K562 (cell line): ENCODE data around the gene SLC11A1. TPM values are rescaled to one million over a fixed set of nuclear protein-coding genes. Genes with fewer than 3 reads are reported as not detected.

ENCODE experiments used
- ATAC-seq: fragments of 200-7000 bp; cut with Tn5 transposase; 3 replicates; pipeline ENCODE4 v1.9.1; 2020; ENCODE audit warnings: moderate library complexity
- BruUV-seq: library from RNA; stranded (reverse); fragments of 400-500 nt; replicated peaks from 2 replicates; lab custom pipeline; 2021; lab: Mats Ljungman, UMichigan
- CTCF ChIA-PET: fragments of 300-600 bp; formaldehyde crosslinking; extraction: SDS; loops from one replicate; lab custom pipeline; 2021; ENCODE audit warnings: low intra/inter-chr PET ratio; lab: Yijun Ruan, JAX
- POLR2A ChIA-PET: fragments of 300-600, 350-650 bp; sonication (Branson Sonifier 250); formaldehyde crosslinking; extraction: SDS; loops from one replicate; lab custom pipeline; 2021; ENCODE audit warnings: antibody characterized with exemption, inconsistent platforms; lab: Yijun Ruan, JAX
- DNase-seq, 4 experiments: peaks; one replicate each; pipeline versions ENCODE4 v3.0.0 to v3.0.0-alpha.2; 2011 to 2018; ENCODE audit warnings: low spot score in 3 of 4, mixed read lengths in 3 of 4; ENCODE audit errors: extremely low read depth in 1 of 4
- FAIRE-seq: peaks from 2 replicates; lab custom pipeline; 2011; peaks lifted over from hg19 to GRCh38; lab: Jason Lieb, UNC
- H2AFZ ChIP-seq: 2 replicates; pipeline ENCODE4 v1.6.0; 2011; ENCODE audit warnings: low read depth, low read length, control low read depth, inconsistent platforms
- H3K27ac ChIP-seq: fragments of 200-600 bp; 3 replicates; pipeline ENCODE4 v1.8.0; 2011; ENCODE audit warnings: low read depth, mild to moderate bottlenecking, control low read depth, inconsistent platforms, low read length, moderate library complexity, mixed read lengths; ENCODE audit errors: extremely low read depth
- H3K27me3 ChIP-seq, 2 experiments: fragments of 300-600 bp in 1 of 2; 2 replicates in 1 of 2; 3 replicates in 1 of 2; pipeline versions ENCODE4 v1.6.0 to v1.8.0; 2011; ENCODE audit warnings: inconsistent platforms in 2 of 2, low read length in 2 of 2, mild to moderate bottlenecking in 1 of 2, mixed read lengths in 1 of 2, moderate library complexity in 1 of 2; ENCODE audit not compliant: control insufficient read depth in 2 of 2, insufficient read depth in 2 of 2
- H3K36me3 ChIP-seq: fragments of 300-600 bp; 3 replicates; pipeline ENCODE4 v1.8.0; 2011; ENCODE audit warnings: mild to moderate bottlenecking, low read length, inconsistent platforms; ENCODE audit not compliant: control insufficient read depth, insufficient read depth
- H3K4me1 ChIP-seq, 2 experiments: fragments of 200-600 bp in 1 of 2; replicated peaks in 1 of 2; 2 replicates in 1 of 2; 3 replicates in 1 of 2; pipeline versions ENCODE4 v1.5.1 to v1.8.0; 2011; ENCODE audit warnings: inconsistent platforms in 2 of 2, low read length in 2 of 2, mild to moderate bottlenecking in 1 of 2, mixed read lengths in 1 of 2, moderate library complexity in 1 of 2; ENCODE audit not compliant: control insufficient read depth in 2 of 2, insufficient read depth in 2 of 2
- H3K4me2 ChIP-seq: 2 replicates; pipeline ENCODE4 v1.6.1; 2011; ENCODE audit warnings: low read length, control low read depth, inconsistent platforms, mixed read lengths; ENCODE audit not compliant: insufficient read depth
- H3K4me3 ChIP-seq: fragments of 200-600 bp; sonication (generic), shearing (Covaris generic); 2 replicates; pipeline ENCODE4 v1.5.1; 2016; ENCODE audit warnings: control low read depth, inconsistent platforms
- H3K79me2 ChIP-seq: fragments of 200-600 bp; 3 replicates; pipeline ENCODE4 v1.8.0; 2011; ENCODE audit warnings: low read length, inconsistent platforms; ENCODE audit not compliant: control insufficient read depth, insufficient read depth
- H3K9ac ChIP-seq, 2 experiments: 2 replicates each; pipeline versions ENCODE4 v1.6.0 to v1.6.1; 2011; ENCODE audit warnings: low read depth in 2 of 2, low read length in 2 of 2, control low read depth in 1 of 2, inconsistent platforms in 1 of 2, mild to moderate bottlenecking in 1 of 2, mixed read lengths in 1 of 2; ENCODE audit not compliant: insufficient read depth in 1 of 2
- H3K9me1 ChIP-seq: one replicate; pipeline ENCODE4 v1.6.0; 2011; ENCODE audit warnings: inconsistent platforms, mild to moderate bottlenecking, low read length, moderate library complexity; ENCODE audit not compliant: control insufficient read depth, insufficient read depth
- H3K9me3 ChIP-seq: replicated peaks from 2 replicates; pipeline ENCODE4 v1.5.1; 2011; ENCODE audit warnings: low read depth, low read length, inconsistent platforms; ENCODE audit not compliant: control insufficient read depth, insufficient read depth
- H4K20me1 ChIP-seq: replicated peaks from 2 replicates; pipeline ENCODE4 v1.6.1; 2011; ENCODE audit warnings: low read length, inconsistent platforms, mixed read lengths; ENCODE audit not compliant: control insufficient read depth, insufficient read depth
- FOXM1 ChIP-seq, 2 experiments: fragments of 450-650 bp in 1 of 2; sonication (generic) in 1 of 2; formaldehyde crosslinking in 1 of 2; IDR thresholded peaks; 2 replicates each; pipeline versions ENCODE4 v1.6.1 to v1.9.0; 2017 to 2022; ENCODE audit warnings: low read depth in 2 of 2, mild to moderate bottlenecking in 2 of 2, missing genetic modification reagents in 1 of 2, moderate library complexity in 1 of 2
- FUS ChIP-seq: fragments of 200-400 bp; formaldehyde crosslinking; optimal IDR thresholded peaks from 2 replicates; pipeline ENCODE3; 2017; ENCODE audit warnings: low read depth, low read length
- HMBOX1 ChIP-seq: sonication (generic); IDR thresholded peaks from 2 replicates; pipeline ENCODE4 v1.6.1; 2016
- NONO ChIP-seq, 2 experiments: fragments of 200-400 bp in 1 of 2; fragments of 450-650 bp in 1 of 2; formaldehyde crosslinking in 1 of 2; IDR thresholded peaks; 2 replicates each; pipeline ENCODE4 v1.6.1; 2017; ENCODE audit warnings: low read depth in 2 of 2, mild to moderate bottlenecking in 2 of 2, moderate library complexity in 2 of 2, low read length in 1 of 2
- POLR2G ChIP-seq: fragments of 200-400 bp; formaldehyde crosslinking; IDR thresholded peaks from 2 replicates; pipeline ENCODE4 v1.6.1; 2017; ENCODE audit warnings: low read depth, mild to moderate bottlenecking, antibody characterized with exemption, low read length, moderate library complexity
- ZBTB17 ChIP-seq: fragments of 450-650 bp; formaldehyde crosslinking; IDR thresholded peaks from 2 replicates; pipeline ENCODE4 v1.4.0; 2020; ENCODE audit warnings: mild to moderate bottlenecking
- ZKSCAN8 ChIP-seq: fragments of 200-800 bp; sonication (Bioruptor generic); IDR thresholded peaks from 2 replicates; pipeline ENCODE4 v1.6.1; 2016; ENCODE audit warnings: missing genetic modification characterization, missing compliant biosample characterization
- ZNF592 ChIP-seq: fragments of 450-650 bp; IDR thresholded peaks from 2 replicates; pipeline ENCODE4 v1.6.1; 2017; ENCODE audit warnings: antibody characterized with exemption, mild to moderate bottlenecking
- WGBS: fragments of 100-300 bp; shearing (Covaris generic); methylation state at CpG from one replicate; pipeline ENCODE4 v1.1.6; 2016; ENCODE audit warnings: low coverage, mixed read lengths; ENCODE audit not compliant: insufficient coverage; ENCODE audit errors: missing lambda C conversion rate; 5-methylcytosine and 5-hydroxymethylcytosine counted together
- in situ Hi-C: fragments of 300-500 bp; cut with MboI; formaldehyde crosslinking; loops from 4 replicates; pipeline ENCODE4 v1.15.0; 2018; ENCODE audit warnings: inconsistent platforms, mixed read lengths
- intact Hi-C: fragments of 100-400 bp; cut with micrococcal nuclease; formaldehyde crosslinking; loops from 2 replicates; pipeline ENCODE4 v1.14.2; 2022
- polyA plus RNA-seq, 8 experiments: library from polyadenylated mRNA; depleted of rRNA in 4 of 8; stranded (reverse) in 5 of 8; unstranded in 3 of 8; fragments of >200 nt; fragmentation: Nextera tagmentation in 2 of 8; fragmentation: Illumina TruSeq in 1 of 8; extraction: Ambion mirVana in 2 of 8; extraction: Trizol in 1 of 8; gene quantifications; 2 replicates each; pipeline versions ENCODE4 v1.2.1 to v1.2.3, GENCODE V29; 2011 to 2014; ENCODE audit warnings: inconsistent platforms in 1 of 8, missing spikeins in 1 of 8
- total RNA-seq, 7 experiments: library from RNA; depleted of rRNA in 6 of 7; stranded (reverse); fragments of >200 nt in 6 of 7; fragmentation: Illumina TruSeq in 2 of 7; extraction: Trizol in 2 of 7; gene quantifications; 2 replicates each; pipeline versions ENCODE4 v1.2.1 to v1.2.3, GENCODE V29; 2011 to 2021; ENCODE audit warnings: low replicate concordance in 1 of 7
- TF ChIP-seq, protein P1 (sequence below): sonication (generic); formaldehyde crosslinking; IDR thresholded peaks from 2 replicates; pipeline ENCODE4 v1.8.0; 2022; ENCODE audit warnings: missing genetic modification reagents, mild to moderate bottlenecking, moderate library complexity, borderline replicate concordance

SLC11A1 gene
- total and polyA plus RNA-seq, 9 of the 15 experiments (the other 6 are each of a cell fraction or from before 2014, with no cell fraction given), result 0.35 to 1.6 (median 0.65) TPM

- ChIA-PET POLR2A (interaction anchor here (0.6 to 1.4 kb wide), 8 partner anchors 8 to 126 kb away, joined by 3 to 8 read pairs (median 4); partner anchors contain the start of genes AAMP and PNKD), CTCF (interaction anchor here (1.9 to 2.0 kb wide), 2 partner anchors 96 to 124 kb away, joined by 8 to 10 read pairs; no protein-coding TSS in a partner anchor)
- intact Hi-C loops, result loop anchor here (1.0 to 5.0 kb wide), 7 partner anchors 9 to 210 kb away; partner anchors contain the start of genes CNOT9 and USP37
- FAIRE-seq, result peak; percentile 15
- Histone ChIP-seq H3K27me3 (no peaks in the 10 kb centered on the region), H3K27ac (peak overlapping the region; percentile 99), H3K4me1 (peaks cover 24 to 75% of the 10 kb centered on the region in 2 experiments), H4K20me1 (no peaks in the 10 kb centered on the region), H3K36me3 (peaks cover 9% of the 10 kb centered on the region; the same call in 1 of the 3 replicates), H3K79me2 (peaks cover 72% of the 10 kb centered on the region), H3K9ac (peak overlapping the region; percentile 98 to 100), H3K4me3 (peak overlapping the region; percentile 57), H3K9me1 (no peaks in the 10 kb centered on the region), H2AFZ (peak overlapping the region; percentile 69; the same call in 1 of the 2 replicates), H3K9me3 (no peaks in the 10 kb centered on the region), H3K4me2 (peak overlapping the region; percentile 80)
- in situ Hi-C loops, result loop anchor here (5.0 kb wide), 1 partner anchor 110 kb away; no protein-coding TSS in a partner anchor
- DNase-seq, result peak in 3 of 4 experiments; percentile 12 to 64 (median 21)
- 0% methylated on average over 19 of the region's 27 CpGs for WGBS
- ATAC-seq, result 0 out of 3 replicates have a peak, but pooled peaks have one; percentile 0
- no TSS peak for BruUV-seq
- TF ChIP-seq ZBTB17 (CRISPR knock-in tag) (peak; percentile 18; the same call in 1 of the 2 replicates), ZKSCAN8 (CRISPR knock-in tag) (0 out of 2 replicates have a peak, but pooled peaks have one; percentile 47), NONO (IDR thresholded peaks at IDR 0.05; ENCODE audit: low read depth in 2 of 2, low read length in 1 of 2) (0 out of 4 replicates have a peak, but pooled peaks of 1 of the 2 experiments have one; percentile 4), ZNF592 (0 out of 2 replicates have a peak, but pooled peaks have one; percentile 32), FUS (no peak), POLR2G (peak; percentile 41; the same call in 1 of the 2 replicates), FOXM1 (IDR thresholded peaks at IDR 0.05; ENCODE audit: low read depth) (no peak), FOXM1 (CRISPR knock-in tag; IDR thresholded peaks at IDR 0.05; ENCODE audit: low read depth) (no peak), HMBOX1 (0 out of 2 replicates have a peak, but pooled peaks have one; percentile 12)
- TF ChIP-seq, protein P1, sequence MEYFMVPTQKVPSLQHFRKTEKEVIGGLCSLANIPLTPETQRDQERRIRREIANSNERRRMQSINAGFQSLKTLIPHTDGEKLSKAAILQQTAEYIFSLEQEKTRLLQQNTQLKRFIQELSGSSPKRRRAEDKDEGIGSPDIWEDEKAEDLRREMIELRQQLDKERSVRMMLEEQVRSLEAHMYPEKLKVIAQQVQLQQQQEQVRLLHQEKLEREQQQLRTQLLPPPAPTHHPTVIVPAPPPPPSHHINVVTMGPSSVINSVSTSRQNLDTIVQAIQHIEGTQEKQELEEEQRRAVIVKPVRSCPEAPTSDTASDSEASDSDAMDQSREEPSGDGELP (CRISPR knock-in tag), result peak; percentile 92
Observed at GRCh38 chr2:218396688-218397462, 14.8 kb downstream of the SLC11A1 start.
